Nephron progenitor cell (in vitro differentiated cells): ENCODE data around the gene CZIB.

Experiments used
- DNase-seq: peaks from one replicate; pipeline ENCODE4 v3.0.0; 2021
- H3K27ac Mint-ChIP-seq: 2 replicates; pipeline ENCODE4 v1.8.0; 2021; ENCODE audit warnings: mild to moderate bottlenecking, moderate library complexity, mixed read lengths
- H3K27me3 Mint-ChIP-seq: 2 replicates; pipeline ENCODE4 v1.8.0; 2021; ENCODE audit warnings: mild to moderate bottlenecking, low read depth, mixed read lengths; ENCODE audit not compliant: poor library complexity
- H3K36me3 Mint-ChIP-seq: 2 replicates; pipeline ENCODE4 v1.8.0; 2021; ENCODE audit warnings: low read depth, mixed read lengths
- H3K4me1 Mint-ChIP-seq: 2 replicates; pipeline ENCODE4 v1.8.0; 2021; ENCODE audit warnings: mixed read lengths
- H3K4me3 Mint-ChIP-seq: 2 replicates; pipeline ENCODE4 v1.8.0; 2021; ENCODE audit warnings: mild to moderate bottlenecking, moderate library complexity, mixed read lengths
- H3K9me3 Mint-ChIP-seq: 2 replicates; pipeline ENCODE4 v1.8.0; 2021; ENCODE audit warnings: mild to moderate bottlenecking, moderate library complexity, mixed read lengths
- TF ChIP-seq, protein P1 (sequence below): fragments of 200-600 bp; sonication (generic); IDR thresholded peaks from 2 replicates; pipeline ENCODE4 v1.5.0; 2021; ENCODE audit warnings: antibody characterized with exemption

The CZIB gene

DNA sequence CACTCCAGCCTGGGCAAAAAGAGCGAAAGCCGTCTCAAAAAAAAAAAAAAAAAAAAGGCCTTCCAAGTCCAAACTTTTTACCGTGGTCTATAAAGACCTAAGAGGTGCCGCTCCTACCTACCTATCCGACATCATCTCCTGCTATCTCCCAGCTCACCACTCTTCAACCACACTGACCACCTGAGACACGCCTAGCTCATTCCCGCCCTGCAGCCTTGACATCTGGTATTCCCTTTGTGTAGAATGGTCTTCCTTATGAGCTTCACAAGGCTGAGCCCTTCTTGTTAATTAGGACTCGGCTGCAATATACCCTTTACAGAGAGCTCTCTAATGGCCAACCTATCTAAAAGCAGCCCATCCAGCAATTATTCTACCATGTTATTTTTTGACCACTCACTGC, 17.2 kb upstream of the CZIB start:
- peak overlapping the region; percentile 94 for H3K4me3 Mint-ChIP-seq
- H3K27ac Mint-ChIP-seq: peak overlapping the region; percentile 99
- TF ChIP-seq, protein P1, sequence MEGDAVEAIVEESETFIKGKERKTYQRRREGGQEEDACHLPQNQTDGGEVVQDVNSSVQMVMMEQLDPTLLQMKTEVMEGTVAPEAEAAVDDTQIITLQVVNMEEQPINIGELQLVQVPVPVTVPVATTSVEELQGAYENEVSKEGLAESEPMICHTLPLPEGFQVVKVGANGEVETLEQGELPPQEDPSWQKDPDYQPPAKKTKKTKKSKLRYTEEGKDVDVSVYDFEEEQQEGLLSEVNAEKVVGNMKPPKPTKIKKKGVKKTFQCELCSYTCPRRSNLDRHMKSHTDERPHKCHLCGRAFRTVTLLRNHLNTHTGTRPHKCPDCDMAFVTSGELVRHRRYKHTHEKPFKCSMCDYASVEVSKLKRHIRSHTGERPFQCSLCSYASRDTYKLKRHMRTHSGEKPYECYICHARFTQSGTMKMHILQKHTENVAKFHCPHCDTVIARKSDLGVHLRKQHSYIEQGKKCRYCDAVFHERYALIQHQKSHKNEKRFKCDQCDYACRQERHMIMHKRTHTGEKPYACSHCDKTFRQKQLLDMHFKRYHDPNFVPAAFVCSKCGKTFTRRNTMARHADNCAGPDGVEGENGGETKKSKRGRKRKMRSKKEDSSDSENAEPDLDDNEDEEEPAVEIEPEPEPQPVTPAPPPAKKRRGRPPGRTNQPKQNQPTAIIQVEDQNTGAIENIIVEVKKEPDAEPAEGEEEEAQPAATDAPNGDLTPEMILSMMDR: no peak
- H3K36me3 Mint-ChIP-seq: peaks cover 27% of the 10 kb centered on the region
- peaks cover 30% of the 10 kb centered on the region for H3K4me1 Mint-ChIP-seq
- no peaks in the 10 kb centered on the region for H3K27me3 Mint-ChIP-seq
- DNase-seq: no peak
- H3K9me3 Mint-ChIP-seq: no peaks in the 10 kb centered on the region

DNA sequence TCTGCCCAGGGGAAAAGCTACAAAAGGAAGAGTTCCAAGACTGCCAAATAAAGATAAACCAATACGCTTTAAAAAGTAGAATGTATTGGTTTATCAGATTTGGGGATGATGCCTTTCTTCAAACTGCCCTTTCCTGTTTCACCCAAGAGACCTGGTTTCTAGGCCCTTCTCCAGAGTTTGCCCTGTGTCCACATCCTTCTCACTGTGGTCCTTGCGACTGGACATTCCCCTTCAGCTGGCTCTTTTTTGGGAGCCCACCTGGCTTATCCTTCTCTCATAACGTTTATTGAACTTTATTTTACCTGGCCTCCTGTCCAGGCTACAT, 490 bp upstream of the CZIB start:
- Mint-ChIP-seq H3K27ac (peak overlapping the region; percentile 83), H3K4me3 (peak overlapping the region; percentile 88), H3K27me3 (no peaks in the 10 kb centered on the region), H3K9me3 (no peaks in the 10 kb centered on the region), H3K36me3 (peaks cover 9% of the 10 kb centered on the region), H3K4me1 (peaks cover 29% of the 10 kb centered on the region)
- no peak for DNase-seq
- TF ChIP-seq, protein P1: no peak

DNA sequence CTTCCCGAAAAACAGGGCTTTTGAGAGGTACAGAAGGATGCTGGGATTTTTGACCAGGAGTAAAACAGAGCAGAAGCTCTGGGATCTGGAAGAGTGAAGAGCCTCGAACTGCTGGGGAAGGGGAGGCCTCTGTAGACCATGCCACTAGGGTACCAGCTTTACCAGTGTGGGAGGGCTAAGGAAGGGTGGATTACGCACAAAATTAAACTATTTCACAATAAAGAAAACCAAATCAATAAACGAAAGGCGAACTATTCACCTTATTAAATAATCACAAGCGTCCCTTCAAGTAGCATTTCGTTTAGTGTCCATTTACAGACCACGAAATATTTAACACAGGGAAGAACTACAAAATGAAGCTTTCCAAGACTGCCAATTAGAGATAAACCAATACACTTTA, 723 bp downstream of the CZIB start:
- peaks cover 11% of the 10 kb centered on the region for H3K36me3 Mint-ChIP-seq
- DNase-seq: no peak
- peak overlapping the region; percentile 88 for H3K4me3 Mint-ChIP-seq
- H3K27me3 Mint-ChIP-seq: no peaks in the 10 kb centered on the region
- H3K4me1 Mint-ChIP-seq: peaks cover 32% of the 10 kb centered on the region
- H3K27ac Mint-ChIP-seq: peak overlapping the region; percentile 49
- TF ChIP-seq, protein P1: no peak
- H3K9me3 Mint-ChIP-seq: no peaks in the 10 kb centered on the region

DNA sequence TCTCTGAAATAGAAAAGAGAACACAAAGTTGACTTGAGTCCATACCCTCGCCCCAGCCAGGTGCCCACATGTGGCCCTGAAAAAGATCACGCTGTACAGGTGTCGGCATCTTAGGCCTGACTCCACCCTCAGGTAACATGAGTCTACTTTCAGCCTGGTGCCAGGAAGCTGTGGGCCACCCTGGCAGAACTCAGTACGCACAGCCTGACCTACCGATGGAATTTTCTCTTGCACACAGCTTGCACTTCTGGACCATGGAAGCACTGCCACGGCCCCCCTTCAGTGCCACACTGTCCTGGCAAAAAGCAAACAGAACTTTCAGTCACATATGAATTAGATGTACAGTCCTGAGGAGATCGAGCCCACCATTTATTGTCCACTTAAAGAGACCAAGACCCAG, 2.2 kb downstream of the CZIB start:
- TF ChIP-seq, protein P1: no peak
- H3K9me3 Mint-ChIP-seq: no peaks in the 10 kb centered on the region
- no peak overlapping the region for H3K4me3 Mint-ChIP-seq
- no peak overlapping the region for H3K27ac Mint-ChIP-seq
- DNase-seq: no peak
- H3K36me3 Mint-ChIP-seq: peaks cover 22% of the 10 kb centered on the region
- H3K4me1 Mint-ChIP-seq: peaks cover 43% of the 10 kb centered on the region
- H3K27me3 Mint-ChIP-seq: no peaks in the 10 kb centered on the region

DNA sequence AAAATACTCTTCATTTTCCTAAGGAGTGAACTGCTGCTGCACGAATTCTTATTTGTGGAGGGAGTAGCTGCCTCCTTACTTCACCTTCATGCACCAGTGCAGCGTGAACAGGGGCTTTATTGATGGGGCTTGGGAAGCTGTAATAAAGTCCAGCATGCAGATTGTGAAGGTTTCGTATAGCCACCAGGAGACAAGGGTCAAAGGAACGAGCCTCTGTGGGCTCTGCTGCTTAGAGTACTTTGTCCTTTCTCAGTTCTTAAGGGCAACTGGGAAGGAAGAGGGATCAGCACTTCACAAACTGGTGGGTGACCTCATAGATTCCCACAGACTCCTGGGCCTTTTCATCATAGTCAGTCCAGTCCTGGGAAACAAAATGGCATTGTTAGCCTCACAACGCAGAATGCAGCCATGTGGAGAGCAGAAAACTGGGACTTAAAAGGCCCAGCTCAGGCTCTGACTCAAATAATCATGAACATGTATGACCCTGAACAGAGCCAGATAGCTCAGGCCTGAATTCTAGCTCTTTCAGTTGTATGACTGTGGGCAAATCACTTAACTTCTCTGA, 6.0 kb downstream of the CZIB start:
- Mint-ChIP-seq H3K4me1 (peaks cover 28% of the 10 kb centered on the region), H3K36me3 (peaks cover 52% of the 10 kb centered on the region), H3K9me3 (no peaks in the 10 kb centered on the region), H3K27ac (peak overlapping the region; percentile 98), H3K27me3 (peaks cover 2% of the 10 kb centered on the region), H3K4me3 (no peak overlapping the region)
- TF ChIP-seq, protein P1: no peak
- no peak for DNase-seq

DNA sequence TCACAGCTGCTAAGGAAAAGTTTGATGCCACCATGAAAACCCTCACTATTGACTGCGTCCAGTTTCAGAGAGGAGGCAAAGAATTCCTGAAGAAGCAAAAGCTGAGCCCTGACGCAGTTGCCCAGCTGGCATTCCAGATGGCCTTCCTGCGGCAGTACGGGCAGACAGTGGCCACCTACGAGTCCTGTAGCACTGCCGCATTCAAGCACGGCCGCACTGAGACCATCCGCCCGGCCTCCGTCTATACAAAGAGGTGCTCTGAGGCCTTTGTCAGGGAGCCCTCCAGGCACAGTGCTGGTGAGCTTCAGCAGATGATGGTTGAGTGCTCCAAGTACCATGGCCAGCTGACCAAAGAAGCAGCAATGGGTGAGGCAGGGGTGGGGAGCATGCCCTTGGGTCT, 9.5 kb downstream of the CZIB start:
- H3K36me3 Mint-ChIP-seq: peaks cover 78% of the 10 kb centered on the region

More for the DNA sequence above, 9.5 kb downstream of the CZIB start:
- Mint-ChIP-seq H3K9me3 (peaks cover 21% of the 10 kb centered on the region), H3K27me3 (peaks cover 2% of the 10 kb centered on the region), H3K4me3 (no peak overlapping the region), H3K4me1 (peaks cover 14% of the 10 kb centered on the region), H3K27ac (no peak overlapping the region)
- TF ChIP-seq, protein P1: no peak
- DNase-seq: no peak
